GM12864 (cell line): ENCODE data around the gene HDAC7.

Experiments used
- DNase-seq: peaks from one replicate; pipeline ENCODE4 v3.0.0-alpha.2; 2011; ENCODE audit warnings: low read depth
- H3K4me3 ChIP-seq: 2 replicates; pipeline ENCODE4 v1.5.1; 2011; ENCODE audit warnings: mild to moderate bottlenecking, low read depth, low read length, control low read depth
- TF ChIP-seq, protein P1 (sequence below): IDR thresholded peaks from 2 replicates; pipeline ENCODE4 v1.5.1; 2011; ENCODE audit warnings: low read depth, mild to moderate bottlenecking, moderate library complexity, low read length, control low read depth, inconsistent platforms; ENCODE audit errors: missing control alignments

The HDAC7 gene

DNA sequence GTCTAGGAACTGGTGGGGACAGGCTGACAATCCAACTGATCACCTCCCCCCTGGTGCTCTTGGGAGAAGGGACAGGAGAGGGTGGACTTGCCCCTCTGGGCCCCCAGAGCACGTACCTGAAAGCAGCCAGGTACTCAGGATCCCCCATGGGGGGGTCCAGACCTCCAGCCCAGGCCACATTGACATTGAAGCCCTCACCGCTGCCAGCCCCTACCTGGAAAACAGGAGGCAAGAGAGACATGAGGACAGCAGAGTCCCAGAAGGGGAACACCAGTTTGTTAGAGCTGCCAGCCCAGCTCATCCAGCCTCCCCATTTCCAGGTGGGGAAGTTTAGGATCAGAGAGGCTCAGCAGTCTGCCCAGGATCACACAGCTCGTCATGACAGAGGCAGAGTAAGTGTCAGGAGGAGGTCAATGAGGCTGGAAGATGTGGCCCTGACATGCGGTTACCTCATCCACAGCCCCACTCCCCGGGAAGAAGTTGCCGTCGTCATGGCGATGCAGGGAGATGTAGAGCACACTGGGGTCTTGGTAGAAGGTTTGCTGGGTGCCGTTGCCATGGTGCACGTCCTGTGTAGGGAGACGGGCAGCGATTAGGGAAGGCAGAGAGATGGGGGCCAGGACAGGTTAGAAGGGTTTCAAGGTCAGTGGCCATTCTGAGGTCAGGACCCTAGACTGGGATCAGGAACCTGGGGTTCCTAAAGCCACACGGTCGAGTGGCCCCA is 31.9 kb downstream of the HDAC7 start:
- DNase-seq = no peak
- no peak overlapping the region for H3K4me3 ChIP-seq
- TF ChIP-seq, protein P1, sequence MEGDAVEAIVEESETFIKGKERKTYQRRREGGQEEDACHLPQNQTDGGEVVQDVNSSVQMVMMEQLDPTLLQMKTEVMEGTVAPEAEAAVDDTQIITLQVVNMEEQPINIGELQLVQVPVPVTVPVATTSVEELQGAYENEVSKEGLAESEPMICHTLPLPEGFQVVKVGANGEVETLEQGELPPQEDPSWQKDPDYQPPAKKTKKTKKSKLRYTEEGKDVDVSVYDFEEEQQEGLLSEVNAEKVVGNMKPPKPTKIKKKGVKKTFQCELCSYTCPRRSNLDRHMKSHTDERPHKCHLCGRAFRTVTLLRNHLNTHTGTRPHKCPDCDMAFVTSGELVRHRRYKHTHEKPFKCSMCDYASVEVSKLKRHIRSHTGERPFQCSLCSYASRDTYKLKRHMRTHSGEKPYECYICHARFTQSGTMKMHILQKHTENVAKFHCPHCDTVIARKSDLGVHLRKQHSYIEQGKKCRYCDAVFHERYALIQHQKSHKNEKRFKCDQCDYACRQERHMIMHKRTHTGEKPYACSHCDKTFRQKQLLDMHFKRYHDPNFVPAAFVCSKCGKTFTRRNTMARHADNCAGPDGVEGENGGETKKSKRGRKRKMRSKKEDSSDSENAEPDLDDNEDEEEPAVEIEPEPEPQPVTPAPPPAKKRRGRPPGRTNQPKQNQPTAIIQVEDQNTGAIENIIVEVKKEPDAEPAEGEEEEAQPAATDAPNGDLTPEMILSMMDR = no peak

DNA sequence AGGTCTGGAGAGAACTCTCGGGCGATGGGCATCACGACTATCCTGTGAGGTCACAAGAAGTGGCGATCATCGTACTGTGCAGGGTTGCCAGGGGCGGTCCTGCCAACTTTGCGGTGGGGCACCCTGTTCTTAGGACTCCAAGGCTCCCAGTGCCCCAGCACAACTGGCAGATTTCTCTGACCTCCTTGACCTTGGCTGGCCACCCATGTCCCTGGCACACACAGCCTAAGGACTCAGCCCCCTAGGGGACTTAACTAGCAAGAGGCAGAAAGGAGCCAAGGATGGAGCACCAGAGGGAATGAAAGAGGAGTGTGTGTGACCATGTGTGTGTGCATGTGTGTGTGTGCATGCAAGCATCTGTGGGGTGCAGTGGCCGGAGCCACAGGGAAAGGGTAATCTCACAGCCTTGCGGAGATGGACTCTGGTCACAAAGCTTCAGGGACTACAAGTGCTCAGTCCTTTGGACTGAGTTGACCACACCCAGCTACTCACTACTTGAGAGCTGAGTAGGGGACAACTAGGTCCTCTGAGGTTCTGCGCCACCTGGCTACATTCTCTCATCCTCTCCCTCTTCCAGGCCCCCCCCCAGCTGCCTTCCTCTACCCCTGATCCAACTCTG is 32.9 kb downstream of the HDAC7 start:
- H3K4me3 ChIP-seq = no peak overlapping the region
- no peak for DNase-seq
- TF ChIP-seq, protein P1 = no peak

DNA sequence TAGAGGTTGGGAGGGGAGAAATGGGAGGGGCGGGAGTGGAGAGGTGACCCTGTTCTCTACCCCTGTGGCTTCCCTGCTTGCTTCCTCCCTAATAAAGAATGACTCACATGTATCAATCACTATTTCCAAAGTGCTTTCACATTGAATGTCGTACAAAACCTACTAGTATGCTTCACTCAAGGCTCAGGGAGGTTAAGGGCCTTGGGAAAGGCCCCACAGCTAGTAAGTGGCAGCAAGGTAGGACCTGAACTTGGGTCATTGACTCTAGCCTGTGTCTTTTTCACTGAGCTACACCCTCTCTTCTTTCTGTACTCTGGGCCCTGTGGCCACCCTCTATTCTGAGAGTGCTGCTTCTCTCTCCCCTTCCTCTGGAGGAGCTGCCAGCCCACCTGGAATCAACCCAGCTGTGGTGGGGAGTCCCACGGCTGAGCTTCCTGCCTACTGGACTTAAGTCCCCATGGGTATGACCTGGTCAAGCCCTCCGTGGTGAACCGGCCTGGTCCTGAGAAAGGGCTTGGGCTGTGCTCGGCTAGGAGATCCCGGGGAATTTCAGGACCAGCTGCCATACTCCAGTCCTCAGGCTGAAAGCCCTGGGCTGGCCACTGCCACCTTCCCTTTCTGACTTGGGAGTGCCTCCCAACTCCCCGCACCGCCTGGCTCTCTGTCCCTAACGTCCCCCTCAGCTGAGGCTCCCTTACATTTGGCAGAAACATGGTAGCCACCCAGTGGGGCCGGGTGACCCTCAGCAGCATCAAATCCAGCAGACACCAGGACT is 33.6 kb downstream of the HDAC7 start:
- TF ChIP-seq, protein P1 = no peak
- no peak overlapping the region for H3K4me3 ChIP-seq
- DNase-seq = no peak

DNA sequence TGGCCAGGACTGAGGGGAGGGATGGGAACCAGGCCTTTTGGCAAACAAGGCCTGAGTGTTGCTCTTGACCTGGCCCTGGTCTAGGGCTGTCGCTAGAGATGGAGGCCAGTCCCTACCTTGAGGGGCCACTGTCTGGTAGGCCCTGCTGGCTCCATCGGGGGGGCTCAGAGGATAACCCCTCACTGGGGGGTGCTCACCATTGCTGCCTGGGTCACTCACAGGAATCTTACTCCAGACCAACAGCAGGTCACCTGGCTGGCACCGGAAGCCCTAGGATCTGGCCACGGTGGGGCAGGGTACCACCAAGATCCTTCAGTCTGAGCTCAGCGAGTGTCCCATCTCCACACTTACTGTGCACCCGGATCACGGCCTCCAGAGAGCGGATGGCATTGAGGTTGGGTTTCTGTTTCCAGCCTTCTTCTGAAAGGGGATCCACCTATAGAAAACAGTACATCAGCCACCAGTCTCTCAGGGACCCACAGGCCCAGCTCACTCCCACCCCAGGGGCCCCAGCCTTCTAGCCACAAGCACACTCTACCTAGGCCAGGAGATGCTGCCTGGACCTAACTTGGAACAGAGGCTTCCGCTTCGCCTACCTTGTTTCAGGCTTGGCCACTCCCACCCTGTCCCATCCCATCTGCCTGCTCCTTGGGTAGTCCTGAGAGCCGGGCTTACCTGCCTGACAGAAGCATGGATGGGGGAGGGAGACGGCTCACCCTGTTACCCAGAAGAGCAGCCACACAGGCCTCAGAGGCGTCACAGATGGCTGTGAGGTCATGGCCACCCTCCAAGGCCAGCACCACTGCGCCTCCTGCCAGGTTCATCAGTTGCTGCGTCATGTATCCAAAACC is 34.4 kb downstream of the HDAC7 start:
- DNase-seq = no peak
- TF ChIP-seq, protein P1 = no peak

DNA sequence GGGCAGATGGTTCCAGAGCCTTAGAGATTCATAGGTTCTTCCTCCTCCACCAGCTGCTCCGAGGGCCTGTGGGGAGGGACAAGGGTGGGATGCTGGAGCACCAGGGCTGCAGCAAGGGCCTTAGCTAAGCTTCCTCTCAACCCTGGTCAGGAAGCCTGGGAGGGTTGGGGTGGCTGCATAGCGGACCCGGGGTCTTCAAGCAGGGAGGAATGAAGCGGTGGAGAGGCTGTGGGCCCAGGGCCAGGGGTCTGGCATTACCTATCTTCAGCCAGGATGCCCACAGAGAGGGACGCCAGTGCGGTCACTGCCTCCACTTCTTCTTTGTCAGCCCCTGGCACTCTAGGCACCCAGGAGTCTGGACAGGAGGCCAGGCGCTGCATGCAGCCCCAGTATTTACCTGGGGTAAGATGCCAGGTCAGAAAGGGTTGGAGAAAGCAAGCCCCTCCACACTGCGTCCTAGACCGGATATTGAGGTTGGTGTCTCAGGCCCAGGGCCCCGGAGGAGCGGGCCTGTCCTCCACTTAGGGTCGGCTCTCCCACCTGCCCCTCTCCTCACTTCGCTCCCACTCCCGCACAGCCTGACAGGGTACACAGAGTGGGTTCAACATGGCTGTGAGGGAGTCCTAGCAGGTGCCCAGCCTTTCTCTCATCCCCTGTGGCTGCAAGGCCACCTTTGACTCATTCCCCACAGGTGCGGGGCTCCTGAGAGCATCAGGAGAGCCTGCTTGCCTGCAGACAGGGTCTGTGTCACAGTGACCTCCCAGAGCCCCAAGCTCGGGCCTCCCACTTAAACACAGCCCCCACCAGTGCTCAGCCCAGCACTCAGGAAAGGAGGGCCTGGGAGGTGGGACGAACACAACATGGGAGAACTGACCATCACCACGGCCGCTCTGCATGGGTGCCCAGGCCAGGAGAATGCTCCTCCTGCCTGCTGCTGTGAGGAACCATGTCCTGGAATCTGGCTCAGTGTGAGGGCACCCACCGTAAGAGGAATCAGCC is 35.6 kb downstream of the HDAC7 start:
- DNase-seq = no peak
- TF ChIP-seq, protein P1 = no peak

More for the DNA sequence above, 34.4 kb downstream of the HDAC7 start:
- H3K4me3 ChIP-seq = no peak overlapping the region

More for the DNA sequence above, 35.6 kb downstream of the HDAC7 start:
- no peak overlapping the region for H3K4me3 ChIP-seq
